ACHN (cell line): ENCODE measurements around the gene TBCEL.

Experiments
- DNase-seq: peaks from one replicate; pipeline ENCODE4 v3.0.0-alpha.2; 2015
- in situ Hi-C: cut with HindIII; loops from 2 replicates; pipeline ENCODE4 v1.10.0; 2017; ENCODE audit warnings: low sequenced_read_pairs, low pct_ligation_motif_present, low pct_unique_long_range_greater_than_20kb

Gene TBCEL

DNA sequence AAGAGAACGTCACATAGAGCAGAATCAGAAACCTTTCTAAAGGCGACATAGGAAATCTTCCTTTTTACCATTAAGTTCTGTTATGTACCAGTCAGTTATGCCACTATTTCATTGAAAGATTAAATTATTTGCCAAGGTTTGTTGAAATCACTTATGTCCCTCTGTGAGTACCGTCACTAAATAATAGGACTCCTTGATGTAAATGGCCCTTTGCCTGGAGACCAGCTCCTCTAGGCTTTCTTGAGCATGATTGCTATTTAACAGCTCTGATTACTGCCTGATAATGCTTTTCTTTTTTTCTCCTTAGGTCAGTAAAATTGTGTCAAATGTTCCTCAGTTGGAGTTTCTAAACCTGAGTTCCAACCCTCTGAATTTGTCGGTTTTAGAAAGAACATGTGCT lies 29.3 kb downstream of the TBCEL start:
- in situ Hi-C loops: no loop called here
- DNase-seq: no peak

DNA sequence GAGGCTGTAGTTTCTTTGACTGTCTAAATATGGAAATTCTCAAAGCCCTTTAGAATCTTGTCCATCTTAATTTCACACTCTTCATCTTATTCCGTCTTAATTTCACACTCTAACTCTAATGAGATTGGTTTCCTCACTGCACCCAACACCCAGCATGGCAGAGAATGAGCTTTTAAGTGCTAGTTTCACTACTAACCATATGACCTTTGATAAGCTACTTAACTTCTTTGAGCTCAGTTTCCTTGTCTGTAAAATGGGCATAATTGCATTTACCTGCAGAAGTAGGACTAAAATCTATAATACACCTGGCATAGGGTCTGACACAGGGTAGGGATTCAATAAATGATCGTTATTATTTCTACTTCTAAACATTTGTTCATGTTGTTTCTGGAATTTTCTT lies 30.4 kb downstream of the TBCEL start:
- DNase-seq: no peak
- in situ Hi-C loops: no loop called here

DNA sequence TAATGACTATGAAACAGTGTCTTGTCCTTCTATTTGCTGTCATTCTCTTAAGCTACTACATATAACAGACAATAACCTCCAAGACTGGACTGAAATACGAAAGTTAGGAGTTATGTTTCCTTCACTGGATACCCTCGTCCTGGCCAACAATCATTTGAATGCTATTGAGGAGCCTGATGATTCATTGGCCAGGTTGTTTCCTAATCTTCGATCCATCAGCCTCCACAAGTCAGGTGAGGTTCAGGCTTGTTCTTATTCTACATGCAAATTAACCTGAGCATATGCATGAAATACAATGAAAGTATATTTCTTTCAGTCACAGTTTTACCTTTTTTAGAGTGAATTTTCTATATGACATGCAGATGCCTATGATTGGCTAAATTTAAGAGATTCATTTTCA lies 31.2 kb downstream of the TBCEL start:
- in situ Hi-C loops: no loop called here

DNA sequence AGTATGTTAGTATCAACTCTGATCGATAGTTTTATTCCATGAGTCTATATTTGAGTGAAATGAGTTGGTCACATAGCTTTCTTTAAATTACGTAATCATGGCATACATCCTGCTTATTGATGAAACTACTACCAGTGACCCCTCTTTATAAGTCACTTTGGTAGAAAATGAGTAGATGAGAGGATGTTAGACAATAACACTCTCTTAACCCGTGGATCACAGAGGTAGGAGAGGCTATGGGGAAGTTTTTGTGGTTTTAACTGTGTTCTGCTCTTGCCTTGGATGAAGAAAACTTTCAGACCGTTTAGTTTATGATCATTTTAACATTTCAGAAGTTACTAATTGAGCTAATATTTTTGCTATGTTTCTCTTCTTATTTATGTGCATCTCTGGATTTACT lies 34.0 kb downstream of the TBCEL start:
- DNase-seq: no peak
- in situ Hi-C loops: no loop called here

More for the DNA sequence above, 31.2 kb downstream of the TBCEL start:
- no peak for DNase-seq

DNA sequence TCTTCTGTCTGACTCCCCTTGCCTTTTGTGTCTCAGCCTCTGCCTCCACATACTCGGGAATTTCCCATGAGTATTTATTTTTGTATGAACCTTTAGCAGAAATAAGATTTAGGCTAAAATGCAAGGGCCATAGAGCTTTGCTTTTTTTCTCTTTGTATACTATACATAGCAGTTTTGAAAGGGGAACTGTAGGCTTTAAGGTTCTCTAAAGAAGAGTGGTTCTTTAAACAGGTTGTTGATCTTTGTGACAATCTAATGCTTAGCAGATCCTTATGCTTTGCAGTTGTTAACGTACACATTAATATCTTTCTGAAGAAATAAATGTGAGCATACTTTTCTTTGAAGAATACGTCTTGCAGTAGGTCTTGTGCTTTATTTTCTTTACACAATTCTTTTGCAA lies 35.0 kb downstream of the TBCEL start:
- in situ Hi-C loops: no loop called here
- no peak for DNase-seq

DNA sequence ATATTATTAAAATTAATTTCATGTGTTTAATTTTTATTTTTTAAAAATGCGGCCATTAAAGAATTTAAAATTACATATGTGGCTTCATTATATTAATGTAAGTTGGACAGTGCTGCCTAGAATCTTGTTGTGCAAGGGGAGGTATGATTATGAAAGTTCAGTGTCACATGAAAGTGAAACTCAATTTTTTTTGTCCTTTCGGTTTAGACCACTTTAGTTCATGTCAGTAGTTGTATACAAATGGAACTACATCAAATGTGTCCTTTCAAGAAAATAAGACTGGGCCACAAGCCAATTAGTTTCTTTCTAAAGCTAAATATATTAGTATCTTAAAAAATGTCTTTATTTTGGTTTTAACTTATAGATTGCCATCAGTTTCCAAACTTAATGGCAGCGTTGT lies 35.7 kb downstream of the TBCEL start:
- in situ Hi-C loops: no loop called here
- no peak for DNase-seq

DNA sequence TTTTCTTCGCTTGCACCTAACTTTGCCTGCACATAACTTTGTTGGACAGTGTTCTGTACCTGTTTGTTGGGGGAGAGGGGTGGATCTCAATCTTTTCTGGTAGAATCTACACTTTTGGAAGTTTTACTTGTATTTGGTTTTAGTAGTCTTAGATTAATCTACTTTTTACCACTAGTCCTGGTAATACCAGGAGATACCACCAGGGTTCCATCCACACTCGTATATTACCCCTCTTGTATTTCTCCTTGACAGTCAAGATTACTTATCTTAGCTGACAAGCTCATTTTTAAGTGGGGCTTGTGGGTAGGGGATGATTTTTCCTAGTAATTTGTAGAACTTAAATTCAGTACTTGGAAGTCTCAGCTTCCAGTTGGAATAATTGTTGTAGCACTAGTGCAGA lies 39.8 kb downstream of the TBCEL start:
- peak; percentile 4 for DNase-seq
- in situ Hi-C loops: no loop called here

DNA sequence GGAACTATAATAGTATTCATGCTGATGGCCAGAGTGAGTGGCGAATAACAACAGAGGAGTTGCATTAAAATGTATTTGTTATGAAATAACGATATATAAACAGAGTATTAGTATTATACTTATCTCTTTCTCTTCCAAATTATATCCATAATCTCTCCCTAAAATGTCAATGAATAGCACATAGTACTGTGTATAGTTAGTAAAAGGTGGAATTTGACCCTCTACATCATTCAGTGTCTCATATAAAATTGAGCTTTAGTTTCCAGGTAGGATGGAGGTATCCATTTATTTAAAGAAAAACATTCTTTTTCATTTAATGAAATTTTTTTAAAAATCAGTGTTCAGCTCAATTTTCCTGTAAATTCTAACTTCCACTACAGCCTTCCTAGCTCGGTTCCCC lies 42.7 kb downstream of the TBCEL start:
- DNase-seq: no peak
- in situ Hi-C loops: no loop called here

DNA sequence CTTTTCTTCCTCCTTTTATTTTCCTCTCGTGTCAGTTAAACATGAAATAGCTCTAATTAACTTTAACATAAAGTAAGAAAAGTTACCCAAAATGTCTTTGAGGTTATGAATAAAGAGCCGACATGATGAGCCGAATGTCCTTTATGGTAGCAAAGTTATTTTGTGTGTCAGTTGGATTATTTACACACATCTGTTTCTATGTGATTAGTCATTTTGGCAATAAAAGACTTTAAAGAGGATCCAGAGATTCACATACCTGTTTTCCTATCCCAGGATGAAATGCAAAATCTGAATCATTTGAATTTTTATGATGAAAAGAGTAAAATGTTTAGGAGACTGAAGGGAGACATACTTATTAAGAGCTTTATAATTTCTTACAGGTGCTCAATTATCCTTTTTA lies 43.1 kb downstream of the TBCEL start:
- DNase-seq: no peak
- in situ Hi-C loops: no loop called here

DNA sequence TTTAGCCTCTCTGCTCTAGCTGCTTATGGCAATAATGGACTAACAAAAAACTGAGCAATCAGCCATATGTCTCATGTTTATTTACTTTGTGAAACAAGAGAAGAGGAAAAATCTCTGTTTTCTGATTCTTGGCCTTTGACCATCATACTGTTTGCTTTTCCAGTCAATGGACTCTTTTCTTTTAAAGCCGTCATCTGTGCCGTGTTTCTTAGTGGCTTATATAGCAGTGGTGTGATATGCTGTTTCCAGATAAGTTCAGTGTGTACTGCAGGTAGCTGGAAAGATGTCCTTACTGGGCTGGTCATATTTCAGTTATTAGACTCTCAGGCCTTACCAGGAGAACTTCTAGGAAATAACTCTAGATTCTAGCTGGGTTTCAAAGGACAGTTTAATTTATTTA lies 43.6 kb downstream of the TBCEL start:
- in situ Hi-C loops: no loop called here
- DNase-seq: no peak

DNA sequence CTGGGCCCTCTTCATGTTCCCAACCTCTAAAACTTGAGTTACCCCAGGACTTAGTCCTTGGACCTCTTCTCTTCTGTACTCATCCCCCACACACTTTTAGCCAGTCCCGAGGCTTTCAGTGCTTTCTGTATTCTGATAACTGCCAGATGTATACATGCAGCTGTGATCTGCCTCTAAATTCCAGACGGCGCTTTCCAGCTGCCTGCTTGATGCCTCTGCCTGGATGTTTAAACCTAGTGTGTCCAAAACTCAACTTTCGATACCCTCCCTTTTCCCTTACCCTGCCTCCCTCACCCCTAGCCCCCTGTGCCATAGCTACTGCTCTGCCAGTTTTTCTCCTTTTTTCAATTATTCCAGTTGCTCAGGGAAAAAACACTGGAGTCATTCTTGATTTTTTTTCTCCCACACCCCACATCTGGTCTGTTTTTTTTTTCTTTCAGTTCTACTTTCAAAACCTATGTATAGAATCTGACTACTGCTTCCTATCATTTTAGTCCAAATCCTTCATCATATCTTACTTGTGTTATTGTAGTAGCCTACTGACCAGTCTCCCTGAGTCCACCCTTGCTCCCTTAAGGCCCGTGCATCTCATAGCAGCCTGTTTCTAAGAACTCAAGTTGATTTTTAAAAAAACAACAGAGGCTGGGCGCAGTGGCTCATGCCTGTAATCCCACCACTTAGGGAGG lies 44.2 kb downstream of the TBCEL start:
- in situ Hi-C loops: no loop called here
- DNase-seq: no peak

DNA sequence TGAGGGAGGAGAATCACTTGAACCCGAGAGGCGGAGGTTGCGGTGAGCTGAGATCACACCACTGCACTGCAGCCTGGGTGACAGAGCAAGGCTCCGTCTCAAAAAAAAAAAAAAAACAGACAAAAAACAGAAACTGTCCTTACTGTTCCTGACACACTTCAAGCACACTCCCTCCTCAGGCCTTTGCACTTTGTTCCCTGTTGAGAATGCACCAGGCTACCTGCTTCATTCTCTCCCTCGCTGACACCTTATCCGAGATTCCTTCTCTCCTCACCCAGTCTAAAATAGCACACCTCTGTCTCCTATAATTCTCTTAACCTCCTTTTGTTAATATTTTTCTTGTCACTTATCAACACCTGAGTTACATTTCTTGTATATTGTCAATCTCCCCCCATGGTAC lies 44.9 kb downstream of the TBCEL start:
- no peak for DNase-seq
- in situ Hi-C loops: no loop called here

DNA sequence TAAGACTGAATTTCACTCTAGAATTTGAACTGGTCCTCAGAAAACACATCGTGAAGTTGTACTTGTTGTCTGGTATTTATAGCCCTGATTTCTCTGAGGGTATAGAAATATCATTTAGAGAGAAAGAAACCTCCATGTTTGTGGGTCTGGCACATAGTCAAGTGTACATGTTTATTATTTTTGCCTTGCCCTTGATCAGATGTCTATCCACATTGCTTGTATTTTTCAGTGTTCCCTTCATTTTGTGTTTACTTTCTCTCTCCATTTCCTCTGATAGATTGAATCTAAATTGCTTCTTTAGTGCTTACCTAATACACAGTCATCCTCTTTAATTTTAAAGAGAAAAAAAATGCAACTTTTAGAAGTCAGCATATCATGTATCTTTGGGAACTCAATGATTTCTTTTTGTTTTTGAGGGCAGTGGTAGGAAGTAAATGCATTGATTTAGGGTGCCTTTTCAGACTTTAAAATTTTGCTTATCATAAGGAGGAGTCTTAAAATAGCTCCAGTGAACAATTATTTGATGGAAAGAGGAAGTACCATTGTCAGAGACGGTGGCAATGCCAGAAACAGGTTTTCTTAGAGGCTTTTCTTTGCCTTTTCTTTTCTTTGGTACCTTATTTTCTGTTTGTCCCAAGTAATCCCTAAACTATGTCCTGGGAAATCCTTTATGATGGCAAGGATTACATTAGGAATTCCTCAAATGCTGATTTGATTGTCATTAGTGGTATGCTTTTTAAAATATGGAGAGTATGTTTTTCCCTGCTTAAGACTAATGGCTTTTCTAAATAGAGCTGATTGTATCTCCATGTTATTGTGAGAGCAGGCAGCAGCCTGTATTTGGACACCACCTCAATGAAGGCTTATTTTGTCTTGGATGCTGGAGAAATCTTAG lies 47.3 kb downstream of the TBCEL start:
- DNase-seq: no peak
- in situ Hi-C loops: no loop called here

DNA sequence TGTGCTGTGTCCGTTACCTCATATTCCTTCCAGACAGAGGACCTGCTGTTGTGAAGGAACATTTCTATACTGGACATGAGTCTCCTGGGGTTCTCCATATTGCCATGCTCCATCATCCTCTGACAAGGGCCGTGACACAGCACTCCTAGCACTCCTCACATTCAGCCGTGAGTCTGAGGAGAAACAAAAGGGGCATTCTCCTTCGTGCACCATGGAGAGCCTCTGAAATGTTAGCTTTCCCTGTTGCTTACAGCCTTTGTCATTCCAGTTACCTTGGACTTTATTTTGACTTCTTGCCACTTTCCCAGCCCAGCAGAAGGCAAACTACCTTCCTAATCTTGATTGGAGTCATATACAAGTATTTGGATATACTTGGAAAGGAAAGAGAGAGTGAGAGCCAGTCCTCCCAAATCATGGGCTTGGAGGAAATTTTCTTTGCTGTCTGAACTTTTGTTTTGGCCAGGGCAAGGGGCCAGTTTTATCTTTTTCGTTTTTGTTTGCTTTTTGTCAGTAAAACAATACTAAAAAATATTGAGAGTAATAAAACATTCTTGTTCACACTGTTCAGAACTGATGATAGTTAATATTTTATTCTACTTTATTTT lies 48.0 kb downstream of the TBCEL start:
- in situ Hi-C loops: no loop called here
- no peak for DNase-seq

DNA sequence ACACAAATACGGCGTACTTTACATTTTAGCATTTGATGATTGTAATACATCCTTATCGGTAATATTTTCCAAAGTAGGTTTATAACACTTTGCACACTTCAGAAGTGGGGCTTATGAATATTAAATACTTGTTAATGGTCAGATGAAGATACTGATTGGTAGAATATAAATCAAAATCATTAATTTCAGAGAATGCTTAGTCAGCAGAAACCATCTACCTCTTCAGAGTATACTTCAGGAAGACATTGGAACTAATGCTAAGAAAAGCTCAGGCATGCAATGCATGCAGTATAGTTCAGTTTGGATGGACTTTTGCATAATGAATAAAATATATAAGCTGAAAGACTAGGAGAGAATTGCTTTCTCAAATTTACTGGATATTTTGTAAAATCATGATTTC lies 57.4 kb downstream of the TBCEL start:
- no peak for DNase-seq
- in situ Hi-C loops: no loop called here

DNA sequence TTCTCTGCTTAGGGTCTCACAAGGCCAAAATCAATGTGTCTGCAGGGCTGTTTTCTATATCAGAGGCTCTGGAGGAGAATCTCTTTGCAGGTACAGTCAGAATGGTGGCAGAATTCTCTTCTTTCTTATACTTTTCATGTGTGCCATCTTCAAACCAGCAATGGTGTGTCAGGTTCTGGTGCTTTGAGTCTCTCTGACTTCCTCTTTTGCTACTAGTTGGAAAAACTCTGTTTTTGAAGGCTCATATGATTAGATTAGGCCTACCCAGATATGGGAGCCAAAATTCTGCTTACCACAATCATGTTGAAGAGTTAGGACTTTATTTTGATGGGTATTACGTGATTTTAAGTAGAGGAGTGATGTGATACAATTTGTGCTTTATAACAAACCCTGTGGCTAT lies 58.3 kb downstream of the TBCEL start:
- in situ Hi-C loops: no loop called here
- no peak for DNase-seq

DNA sequence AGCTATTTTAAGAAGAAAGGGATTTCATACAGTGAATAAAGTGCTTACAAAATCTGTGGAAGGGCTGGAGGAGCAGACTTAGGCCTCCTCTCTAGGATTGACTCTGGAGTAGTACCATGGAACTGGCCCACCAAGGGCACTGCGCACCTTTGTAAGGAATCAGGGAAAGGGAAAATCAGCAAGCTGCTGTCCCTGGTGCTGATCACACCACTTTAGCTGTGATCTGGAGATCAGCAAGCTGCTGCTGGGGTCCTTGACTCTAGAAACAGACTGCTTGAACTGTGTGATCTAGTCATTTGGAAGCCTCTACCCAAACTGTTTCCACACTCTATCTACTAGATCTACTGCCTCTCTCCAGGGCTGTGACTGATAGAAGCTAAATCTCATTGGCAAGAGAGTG lies 58.8 kb downstream of the TBCEL start:
- DNase-seq: peak; percentile 5
- in situ Hi-C loops: no loop called here

DNA sequence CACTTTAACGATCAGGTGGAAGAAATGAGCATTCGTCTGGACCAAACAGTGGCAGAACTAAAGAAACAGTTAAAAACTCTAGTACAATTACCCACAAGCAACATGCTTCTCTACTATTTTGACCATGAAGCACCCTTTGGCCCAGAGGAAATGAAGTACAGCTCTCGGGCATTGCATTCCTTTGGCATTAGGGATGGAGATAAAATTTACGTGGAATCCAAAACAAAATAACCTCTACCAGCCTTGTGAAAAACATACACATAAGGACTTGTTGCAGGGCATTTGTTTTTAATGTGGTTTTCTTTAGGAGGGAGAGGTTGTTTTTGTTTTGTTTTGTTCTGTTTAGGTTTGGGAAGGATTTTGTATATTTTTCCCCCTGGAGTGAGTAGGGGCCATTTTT lies 63.0 kb downstream of the TBCEL start:
- in situ Hi-C loops: no loop called here
- no peak for DNase-seq

DNA sequence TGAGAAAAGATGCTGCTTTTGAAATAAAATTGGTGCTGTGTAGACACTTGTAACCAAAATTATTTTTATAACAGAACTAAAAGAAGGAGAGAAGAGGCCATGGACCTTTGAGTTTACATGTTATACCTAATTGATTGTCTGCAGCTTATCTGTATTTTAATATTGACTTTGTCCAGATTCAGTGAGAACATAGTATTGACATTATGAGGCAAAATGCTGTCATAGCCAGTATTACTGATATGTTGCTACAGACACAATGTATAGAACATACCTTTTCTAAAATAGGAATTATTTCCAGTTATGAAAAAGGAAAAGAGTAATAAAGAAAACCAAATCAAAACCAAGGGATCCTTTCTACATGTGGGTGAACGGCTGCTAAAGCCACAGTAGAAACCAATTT lies 65.7 kb downstream of the TBCEL start:
- in situ Hi-C loops: no loop called here
- no peak for DNase-seq
